HG03139 (cell line): Measurements from ENCODE around the gene DHRS1.
"Not testable (repeated sequence)": the region's sequence is repeated elsewhere in the genome, so short reads cannot be mapped to it uniquely, and the experiment has no call there.

Source experiments
- ATAC-seq: cut with Tn5 transposase; IDR thresholded peaks from one replicate; pipeline ENCODE4 v1.9.1; 2021; ENCODE audit not compliant: unreplicated experiment

The DHRS1 gene

DNA sequence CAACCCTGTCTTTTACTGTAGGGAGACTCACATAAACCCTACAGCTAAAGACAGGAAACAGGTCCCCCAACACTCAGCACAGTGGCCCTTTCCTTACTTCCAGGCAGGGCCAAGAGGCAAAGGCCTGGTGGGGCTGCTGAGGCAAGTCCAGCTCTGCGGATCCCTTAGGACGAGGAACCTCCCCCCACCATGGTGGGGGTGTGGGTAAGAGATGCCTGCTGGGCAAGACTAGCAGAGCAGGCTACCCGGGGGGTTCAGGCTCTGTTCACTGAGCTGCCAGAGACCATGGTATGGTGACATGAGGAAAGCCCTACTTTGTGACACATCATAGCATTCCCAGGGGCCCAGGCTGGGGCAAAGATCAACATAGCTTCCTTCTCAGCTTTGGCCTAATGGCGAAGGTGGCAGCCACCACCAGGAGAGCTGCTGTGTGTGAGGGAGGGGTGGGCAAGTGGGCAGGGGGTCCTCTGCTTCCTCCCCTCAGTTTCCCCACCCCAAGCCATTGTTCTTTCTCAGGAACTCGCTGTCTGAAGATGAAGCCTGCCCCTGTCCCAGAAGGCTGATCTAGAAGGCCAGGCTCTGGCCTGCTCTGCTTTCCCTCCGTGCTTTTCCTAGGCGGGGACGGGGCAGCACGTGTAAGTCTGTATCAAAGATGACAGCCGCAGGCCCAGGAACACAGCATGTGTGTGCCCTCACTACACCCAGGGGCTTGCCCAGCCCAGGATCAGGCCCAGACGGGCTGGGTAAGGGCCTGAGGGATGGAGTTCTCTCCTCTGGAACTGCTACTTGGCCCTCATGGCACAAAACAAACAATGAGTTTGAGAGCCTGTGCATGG, 47.1 kb downstream of the DHRS1 start:
- ATAC-seq, result no peak

GRCh38 chr14:24251880-24252288, 47.7 kb downstream of the DHRS1 start:
- no peak for ATAC-seq

DNA sequence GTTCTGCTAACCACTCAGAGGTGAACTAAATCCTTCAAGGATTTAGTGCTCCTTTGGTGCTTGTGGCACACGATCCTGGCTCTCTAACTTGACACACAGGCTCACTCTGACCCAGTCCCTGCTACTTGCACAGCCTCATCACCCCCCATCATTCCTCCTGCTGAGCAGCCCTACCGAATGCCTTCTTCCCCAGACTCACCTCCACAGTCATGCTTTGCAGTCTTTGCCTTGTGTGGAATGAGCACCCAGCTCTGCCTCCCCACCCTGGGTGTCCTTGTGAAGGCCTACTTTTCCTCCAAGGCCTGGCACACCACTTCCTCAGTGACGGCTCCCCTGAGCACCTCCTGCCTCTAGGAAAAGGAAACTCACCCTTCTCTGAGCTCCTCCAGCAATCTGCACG, 49.2 kb downstream of the DHRS1 start:
- no peak for ATAC-seq

- ATAC-seq, result no peak
Measured at GRCh38 chr14:24249230-24250021, 50.2 kb downstream of the DHRS1 start.

- no peak for ATAC-seq
Measured at GRCh38 chr14:24247422-24247821, 52.2 kb downstream of the DHRS1 start.

GRCh38 chr14:24246765-24247212, 52.8 kb downstream of the DHRS1 start:
- ATAC-seq, result no peak

GRCh38 chr14:24245350-24245749, 54.2 kb downstream of the DHRS1 start:
- not testable (repeated sequence) for ATAC-seq

DNA sequence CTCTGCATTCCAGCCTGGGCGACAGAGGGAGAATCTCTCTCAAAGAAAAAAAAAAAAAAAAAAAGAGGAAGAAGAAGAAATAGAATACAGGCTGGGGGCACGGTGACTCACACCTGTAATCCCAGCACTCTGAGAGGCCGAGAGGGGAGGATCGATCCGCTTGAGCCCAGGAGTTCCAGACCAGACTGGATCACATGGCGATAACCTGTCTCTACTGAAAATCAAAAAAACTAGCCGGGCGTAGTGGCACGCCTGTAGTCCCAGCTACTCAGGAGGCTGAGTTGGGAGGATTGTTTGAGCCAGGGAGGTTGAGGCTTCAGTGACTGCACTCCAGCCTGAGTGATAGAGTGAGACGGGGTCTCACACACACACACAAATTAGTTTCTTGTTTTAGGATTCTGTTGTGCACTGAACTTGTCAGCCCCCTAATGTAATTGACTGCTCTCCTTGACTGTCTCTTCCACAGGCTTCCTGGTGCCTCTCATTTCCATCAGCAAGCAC, 56.2 kb downstream of the DHRS1 start:
- ATAC-seq, result no peak

GRCh38 chr14:24241829-24242443, 57.6 kb downstream of the DHRS1 start:
- peak; percentile 72 for ATAC-seq
